HG03039 (cell line): ENCODE results near the gene ST7L.

Experiments
- ATAC-seq: cut with Tn5 transposase; IDR thresholded peaks from one replicate; pipeline ENCODE4 v1.9.1; 2021; ENCODE audit warnings: mild to moderate bottlenecking, moderate library complexity; ENCODE audit not compliant: unreplicated experiment

The ST7L gene

DNA sequence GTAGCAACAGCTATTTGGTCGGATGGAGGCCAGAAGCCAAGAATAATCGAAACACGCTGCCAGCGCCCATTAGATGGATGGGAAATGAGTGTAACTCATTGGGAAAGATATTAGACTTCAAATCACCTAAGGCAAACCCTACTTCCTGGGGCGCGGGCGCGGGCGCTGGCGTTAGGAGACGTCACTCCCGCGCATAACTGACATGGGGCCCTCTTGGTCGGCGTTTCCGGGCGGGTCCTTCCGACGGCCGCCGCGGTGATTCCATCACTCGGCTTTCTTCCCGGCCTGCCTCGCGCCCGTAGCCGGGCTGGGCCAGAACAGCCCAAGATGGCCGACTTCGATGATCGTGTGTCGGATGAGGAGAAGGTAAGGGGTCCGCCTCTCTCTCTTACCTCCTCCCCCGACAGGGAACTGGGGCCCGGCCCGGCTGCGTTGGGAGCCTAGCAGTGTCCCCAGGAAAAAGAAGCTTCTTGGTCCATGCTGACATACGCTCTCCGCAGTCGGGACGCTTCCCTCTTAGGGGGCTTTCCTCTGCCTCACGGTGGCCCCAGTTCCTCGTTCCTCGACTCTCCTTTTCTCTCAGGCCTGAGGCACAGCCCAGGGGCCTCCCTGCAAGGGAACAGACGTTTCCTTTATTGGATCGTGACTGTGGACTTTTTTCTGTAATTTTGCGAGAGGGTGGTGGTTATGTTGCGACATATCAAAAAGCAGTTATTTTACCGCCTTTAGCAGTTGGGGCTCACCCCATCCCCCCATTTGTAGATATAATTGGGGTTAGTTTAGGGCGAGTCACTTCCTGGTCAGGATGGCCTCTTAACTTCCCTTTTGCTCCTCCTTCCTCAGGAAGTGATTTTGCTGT is 806 bp upstream of the ST7L start, which contains the start of gene CAPZA1:
TSS of gene CAPZA1 (plus strand) at position 315 of the 859 bp plus-strand sequence. CDS start at position 328, 13 bp downstream.
- ATAC-seq, result peak; percentile 86

DNA sequence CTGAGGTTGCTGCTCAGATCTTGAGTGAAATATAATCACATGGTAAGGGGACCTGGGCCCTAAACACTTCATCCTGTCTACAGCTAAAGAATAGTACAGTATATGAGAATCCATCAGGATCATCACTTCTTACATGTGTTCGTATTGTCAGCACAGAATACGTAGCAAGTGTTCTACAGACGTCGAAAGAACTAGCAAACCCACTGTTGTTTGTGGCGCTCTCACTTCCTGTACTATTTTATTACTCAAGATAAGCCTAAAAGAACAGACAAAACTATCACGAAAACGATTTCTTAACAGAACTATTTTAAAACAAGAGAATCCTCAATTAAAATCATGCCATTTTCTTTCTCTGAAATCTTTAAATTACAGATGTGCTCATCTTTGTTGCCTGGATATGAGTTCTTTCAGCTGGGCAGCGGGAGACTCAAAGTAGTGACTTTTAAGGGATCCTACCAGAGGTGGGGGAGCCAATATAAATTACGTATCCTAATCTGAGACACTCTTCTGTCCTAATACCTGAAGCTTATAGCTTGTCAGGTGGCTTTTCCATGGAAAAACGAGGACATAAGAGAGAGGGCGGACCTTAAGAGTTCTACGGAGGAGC is 724 bp downstream of the ST7L start:
- no peak for ATAC-seq

DNA sequence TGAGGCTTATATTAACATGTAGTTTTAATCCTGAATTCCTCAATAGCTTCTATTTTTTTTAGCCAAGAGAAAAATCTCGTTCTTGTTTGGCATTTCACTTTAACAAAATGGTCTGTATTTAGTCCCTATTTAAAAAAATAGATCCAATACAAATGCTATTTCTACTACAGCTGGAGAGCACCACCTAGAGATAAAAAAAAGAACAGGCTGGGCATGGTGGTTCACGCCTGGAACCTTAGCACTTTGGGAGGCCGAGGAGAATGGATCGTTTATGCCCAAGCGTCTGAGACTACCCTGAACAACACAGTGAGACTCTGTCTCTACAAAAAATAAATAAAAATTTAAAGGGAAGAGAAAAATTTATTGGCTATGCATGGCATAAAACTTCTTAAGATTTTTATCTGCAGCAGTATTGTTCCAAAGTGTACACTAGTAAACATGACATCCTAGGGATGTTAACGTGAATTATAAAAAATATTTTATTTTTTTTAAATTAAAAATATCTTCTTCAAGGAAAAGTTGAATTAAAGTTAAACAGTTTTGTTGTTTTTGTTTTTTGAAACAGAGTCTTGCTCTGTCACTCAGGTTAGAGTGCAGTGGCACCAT is 4.4 kb downstream of the ST7L start:
- no peak for ATAC-seq

DNA sequence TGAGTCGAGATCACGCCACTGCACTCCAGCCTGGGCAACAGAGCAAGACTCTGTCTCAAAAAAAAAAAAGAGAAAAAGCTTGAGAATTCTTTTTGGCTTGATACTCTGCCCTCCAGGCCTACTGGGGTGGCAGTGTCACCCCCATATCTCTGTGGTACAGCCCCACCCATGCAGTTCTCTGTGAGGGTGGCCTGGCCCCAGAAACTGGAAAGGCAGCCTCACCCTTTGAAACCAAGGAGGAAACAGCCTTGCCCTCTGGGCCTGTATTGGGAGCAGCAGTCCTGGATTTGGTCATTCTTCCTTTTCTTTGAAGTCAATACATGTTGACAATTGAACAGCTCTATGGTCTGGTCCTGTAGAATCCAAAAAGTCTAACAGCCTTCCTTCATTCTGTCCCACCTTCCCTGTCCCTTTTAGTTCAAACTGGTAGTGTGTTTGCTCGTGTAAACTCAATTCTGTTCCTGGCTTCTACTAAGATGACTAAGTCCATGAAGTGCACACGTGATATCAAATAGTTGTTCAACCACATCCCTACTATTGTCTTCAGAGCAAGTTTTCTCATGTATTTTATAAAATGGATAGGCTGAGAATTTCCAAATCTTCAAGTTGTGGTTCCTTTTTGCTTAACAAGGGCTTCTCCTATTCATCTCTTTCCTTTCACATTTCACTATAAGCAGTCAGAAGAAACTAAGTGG is 13.2 kb downstream of the ST7L start:
- ATAC-seq, result no peak

DNA sequence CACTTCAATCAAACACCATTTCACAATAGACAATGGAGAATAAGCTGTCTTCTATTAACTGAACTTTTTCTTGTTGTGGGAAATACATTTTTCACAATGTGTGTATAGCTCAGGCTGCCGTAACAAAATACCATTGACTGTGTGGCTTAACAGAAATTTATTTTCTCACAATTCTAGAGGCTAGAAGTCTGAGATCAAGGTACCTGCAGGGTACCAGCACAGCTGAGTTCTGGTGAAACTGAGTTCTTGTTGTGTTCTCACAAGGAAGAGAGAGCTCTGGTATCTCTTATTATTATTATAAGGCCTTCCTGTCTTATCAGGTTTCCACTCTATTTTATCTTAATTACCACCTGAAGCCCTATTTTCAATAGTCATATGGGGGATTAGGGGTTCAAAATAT is 15.4 kb downstream of the ST7L start:
- no peak for ATAC-seq

DNA sequence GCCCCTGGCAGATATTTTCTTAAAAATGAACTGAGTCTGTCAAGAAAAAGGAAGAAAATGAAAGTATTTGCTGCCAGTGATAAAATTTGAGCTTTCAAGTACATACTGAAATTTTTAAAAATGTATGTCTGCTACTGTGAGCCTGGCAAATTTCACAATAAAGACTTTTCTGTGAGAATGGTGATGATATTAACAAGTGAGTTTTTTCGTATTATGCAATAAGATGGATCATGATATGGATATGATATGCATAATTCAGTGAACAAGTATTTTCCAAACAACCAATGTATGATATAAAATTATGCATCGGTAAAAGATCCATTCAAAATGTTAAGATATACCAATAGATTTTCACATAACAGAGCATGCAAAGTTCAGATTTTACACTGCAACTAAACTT is 15.9 kb downstream of the ST7L start:
- ATAC-seq, result no peak

DNA sequence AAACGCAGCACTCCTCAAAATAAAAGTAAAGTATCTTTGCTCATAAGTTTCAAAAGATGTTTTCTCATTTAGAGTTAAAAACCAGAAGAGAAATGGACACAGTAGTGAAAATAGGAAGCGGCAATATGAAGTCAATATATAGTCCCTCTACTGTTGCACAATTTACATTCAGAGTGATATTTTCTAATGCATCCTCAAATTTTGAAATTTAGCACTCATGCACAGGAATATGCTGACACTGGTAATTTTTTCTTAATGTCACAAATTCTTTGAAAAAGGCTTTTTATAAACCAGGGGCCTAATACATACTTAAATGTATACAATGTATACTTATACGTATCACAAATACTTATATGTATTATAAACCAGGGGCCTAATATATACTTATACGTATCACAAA is 19.5 kb downstream of the ST7L start:
- no peak for ATAC-seq

DNA sequence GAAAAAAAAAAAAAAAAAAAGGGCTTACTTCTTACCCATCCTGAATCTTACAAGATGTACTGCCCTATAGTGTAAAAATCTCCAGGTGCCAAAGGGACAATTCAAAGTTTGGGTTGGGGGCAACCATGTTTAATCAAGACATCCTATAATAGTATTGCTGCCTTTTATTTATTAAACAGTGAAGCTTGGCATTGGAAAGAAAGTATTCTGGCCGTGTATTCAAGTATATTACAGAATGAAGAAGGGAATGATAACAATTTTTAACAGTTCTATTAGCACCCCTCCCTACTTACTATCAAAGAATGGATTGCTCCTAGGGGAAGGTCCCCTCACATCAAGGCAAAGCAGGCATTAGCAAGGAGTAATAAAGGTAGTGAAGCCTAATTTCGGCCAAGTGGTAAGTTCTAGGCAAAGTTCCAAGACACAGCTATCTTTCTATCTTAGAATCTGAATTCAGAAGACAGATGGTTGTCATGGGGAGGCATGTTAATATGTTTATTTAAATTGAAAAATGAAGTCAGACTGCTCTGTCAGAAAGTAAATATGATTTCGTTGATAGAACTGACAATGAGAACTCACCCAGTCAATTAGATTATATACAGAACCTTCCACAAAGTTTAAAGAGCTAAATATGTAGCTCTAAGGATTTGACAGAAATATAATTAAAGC is 24.6 kb downstream of the ST7L start:
- no peak for ATAC-seq

DNA sequence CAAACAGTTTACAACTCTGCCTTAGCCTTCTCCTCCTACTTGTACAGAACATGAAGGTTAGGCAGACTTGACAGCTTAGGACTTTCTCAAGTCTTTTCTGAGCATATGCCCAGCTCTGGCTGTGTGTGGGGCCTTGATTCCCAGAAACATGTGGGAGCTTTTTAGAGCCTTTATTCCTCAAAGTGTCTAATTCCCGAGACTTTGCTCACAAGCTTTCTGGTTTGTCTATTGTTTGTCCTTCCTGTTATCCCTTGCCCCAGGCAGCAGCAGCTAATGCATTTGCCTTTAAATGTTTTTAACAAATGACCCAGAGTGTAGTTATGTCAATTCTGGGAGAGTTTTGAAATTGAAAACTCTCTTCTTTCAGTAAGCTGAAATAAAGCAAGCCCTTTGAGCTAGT is 29.2 kb downstream of the ST7L start:
- no peak for ATAC-seq

DNA sequence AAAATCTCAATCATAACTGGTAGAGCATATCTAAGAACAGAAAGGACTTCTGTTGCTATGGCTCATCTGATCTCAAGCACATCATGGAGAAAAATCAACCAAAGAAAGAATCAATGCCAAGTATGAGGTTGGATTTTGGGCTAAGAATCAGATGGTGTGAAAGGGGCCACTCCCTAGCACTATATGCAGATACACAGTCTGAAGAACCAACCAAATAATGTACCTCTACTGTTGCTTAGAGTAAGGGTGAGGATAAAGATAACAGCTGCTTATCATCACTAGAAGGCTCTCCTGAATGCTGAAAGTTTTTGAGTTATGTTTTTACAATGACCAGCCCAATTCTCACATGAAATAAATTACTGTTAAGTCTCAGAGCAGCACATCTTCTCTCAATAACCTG is 35.6 kb downstream of the ST7L start:
- ATAC-seq, result no peak

DNA sequence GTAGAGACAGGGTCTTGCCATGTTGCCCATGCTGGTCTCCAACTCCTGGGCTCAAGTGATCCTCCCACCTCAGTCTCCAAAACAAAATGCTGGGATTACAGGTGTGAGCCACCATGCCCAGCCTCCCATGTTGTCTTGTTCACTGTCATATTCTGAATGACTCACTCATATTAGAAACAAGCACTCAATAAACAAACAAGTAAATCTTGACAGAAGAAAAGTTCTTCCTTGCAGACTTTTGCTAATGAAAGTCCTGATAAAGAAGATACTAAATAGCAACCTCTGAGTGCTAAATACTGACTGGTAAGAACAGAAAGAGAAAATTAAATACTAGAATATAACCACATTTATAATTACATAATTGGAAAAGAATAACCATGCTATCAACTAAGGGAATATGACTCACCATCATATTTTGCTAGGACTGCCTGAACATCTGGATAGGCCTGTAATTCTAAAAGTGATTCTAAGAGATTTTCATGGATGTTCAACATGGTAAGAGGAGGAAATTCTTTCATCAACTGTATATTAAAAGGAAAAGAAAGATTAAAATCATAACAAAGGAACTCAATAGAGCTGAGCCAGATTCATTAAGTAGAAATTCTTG is 37.3 kb downstream of the ST7L start:
- ATAC-seq, result no peak

DNA sequence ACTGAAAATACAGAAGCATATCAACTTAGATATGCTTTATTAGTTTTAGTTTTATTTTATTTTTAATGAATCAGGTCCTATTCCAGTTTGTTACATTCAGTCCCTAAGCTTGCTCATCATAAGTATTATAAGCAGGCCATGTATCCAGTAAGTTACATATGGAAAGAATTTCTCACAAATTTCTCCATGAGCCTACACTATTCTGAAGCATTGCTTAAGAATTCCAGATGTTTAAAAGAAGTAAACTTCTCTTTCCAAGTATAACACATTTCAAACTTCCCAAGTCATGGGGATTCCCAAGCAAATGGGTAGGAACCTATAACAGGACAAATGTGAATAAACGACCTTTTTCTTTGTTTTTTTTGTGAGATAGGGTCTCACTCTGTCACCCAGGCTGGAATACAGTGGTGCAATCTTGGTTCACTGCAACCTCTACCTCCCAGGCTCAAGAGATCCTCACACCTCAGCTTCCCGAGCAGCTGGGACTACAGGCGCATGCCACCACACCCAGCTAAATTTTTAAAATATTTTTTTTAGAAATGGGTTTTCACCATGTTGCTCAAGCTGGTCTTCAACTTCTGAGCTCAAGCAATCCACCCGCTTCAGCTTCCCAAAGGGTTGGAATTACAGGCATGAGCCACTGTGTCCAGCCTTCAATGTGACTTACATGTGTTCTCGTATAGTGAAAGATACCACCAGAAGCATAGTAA is 39.0 kb downstream of the ST7L start:
- no peak for ATAC-seq

DNA sequence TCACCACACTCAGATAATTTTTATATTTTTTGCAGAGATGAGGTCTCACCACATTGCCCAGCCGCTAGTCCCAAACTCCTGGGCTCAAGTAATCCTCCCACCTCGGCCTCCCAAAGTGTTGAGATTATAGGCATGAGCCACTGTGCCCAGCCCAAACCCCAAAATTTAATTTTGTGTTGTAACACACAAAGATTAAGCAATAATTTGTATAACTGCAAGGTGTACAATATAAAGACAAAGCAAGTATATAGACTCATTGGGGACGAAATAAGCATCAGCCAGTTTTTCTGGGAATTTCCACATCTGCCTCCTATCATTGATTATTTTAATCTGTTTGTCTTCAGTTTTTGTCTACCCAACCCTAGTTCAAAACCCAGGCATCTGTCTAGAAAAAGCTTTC is 42.7 kb downstream of the ST7L start:
- ATAC-seq, result no peak

DNA sequence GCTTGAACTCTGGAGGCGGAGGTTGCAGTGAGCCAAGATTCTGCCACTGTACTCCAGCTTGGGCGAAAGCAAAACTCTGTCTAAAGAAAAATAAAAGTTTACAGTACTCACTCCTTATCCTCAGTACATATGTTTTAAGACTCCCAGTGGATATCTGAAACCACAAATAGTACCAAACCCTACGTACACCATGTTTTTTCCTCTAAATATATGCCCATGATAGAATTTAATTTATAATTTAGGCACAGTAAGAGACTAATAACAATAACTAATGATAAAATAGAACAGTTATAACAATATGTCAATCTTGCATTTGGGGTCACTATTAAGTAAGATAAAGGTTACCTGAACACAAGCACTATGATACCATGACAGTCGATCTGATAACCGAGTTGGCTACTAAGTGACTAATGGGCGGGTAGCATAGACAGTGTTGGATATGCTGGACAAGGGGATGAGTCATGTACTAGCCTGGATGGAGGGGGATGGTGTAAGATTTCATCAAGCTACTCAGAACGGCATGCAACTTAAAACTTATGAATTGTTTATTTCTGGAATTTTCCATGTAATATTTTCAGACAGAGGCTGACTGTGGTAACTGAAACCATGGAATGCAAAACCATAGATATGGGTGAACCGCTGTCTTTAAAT is 43.7 kb downstream of the ST7L start:
- ATAC-seq, result no peak

DNA sequence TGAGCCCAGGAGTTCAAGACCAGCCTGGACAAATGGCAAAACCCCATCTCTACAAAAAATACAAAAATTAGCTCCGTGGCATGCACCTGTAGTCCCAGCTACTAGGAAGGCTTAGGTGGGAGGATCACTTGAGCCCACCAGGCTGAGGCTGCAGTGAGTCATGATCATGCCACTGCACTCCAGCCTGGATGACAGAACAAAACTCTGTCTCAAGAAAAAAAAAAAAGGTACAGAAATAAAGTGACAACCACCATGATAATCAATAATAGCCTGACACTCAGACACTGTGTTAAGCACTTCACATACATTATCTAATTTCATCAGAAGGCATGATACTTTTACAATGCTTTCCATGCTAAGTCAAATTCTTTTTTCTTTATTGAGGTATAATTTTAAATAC is 53.1 kb downstream of the ST7L start:
- ATAC-seq, result no peak

DNA sequence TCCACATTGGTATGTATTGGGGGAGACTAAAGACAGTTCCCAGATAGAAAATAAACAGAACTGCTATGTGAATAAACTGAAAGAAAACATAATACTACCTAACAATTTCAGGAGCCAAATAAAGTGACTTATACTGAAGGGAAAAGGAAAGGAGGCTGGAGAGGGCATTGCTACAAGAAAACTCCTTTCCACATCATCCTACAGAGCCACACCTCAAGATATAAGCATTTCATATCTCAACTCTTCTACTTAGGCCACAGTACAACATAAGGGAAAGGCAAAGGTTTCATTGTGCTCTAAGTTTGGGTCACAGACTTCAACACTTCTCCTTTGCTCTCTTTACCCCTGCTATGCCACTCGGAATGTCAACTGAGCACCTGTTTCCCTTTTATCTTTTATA is 54.9 kb downstream of the ST7L start:
- no peak for ATAC-seq

DNA sequence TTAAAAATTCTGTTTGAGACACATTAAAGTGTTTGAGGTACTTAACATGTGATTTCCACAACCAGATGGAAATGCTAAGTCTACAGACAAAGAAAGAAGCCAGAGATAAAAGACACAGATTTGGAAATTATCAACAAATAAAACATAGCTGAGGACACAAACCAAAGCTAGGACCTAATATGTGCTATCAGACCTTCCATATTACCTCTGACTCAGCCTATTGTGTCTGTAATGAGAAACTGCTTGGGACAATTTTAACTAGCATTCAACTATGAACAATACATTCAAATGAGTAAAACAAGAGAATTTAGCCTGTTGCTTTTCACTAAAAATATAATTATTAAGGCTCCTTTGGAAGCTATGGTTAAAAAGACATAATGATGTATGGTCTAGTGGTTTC is 55.6 kb downstream of the ST7L start:
- ATAC-seq, result no peak

DNA sequence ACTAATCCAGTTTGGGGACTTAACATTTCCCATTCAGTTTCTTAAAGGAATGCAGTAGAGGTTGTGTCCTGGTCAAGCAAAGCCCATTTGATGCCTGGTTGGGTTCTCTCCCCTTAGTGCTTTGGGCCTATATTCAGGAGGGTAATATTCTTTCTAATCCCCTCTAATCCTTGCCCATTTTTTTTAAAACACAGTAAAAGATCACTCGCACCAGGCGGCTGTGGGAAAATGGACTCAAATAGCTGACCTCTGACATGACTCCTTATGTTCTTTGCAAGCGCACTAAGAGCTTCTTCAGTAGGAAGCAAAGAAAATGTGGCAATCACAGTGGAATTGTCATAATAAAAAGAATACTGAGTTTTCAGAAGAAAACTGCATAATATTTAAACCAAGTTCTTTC is 60.3 kb downstream of the ST7L start:
- no peak for ATAC-seq

DNA sequence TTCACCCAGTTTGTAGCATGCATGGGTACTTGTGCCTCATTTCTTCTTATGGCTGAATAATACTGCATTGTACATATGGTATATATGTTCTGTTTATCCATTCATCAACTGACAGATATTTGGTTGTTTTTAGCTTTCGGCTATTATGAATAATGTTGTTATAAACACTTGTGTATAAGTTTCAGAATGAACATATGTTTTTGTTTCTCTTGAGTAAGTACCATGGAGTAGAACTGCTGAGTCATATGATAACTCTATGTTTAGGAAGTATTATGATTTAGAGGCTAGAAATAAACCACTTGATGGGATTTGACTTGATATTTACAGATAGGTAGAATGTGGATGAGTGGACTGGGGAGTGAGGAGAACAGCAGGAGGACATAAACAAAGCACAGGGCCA is 61.6 kb downstream of the ST7L start:
- no peak for ATAC-seq
